NCI-H526 (cell line): ENCODE data around the gene ITGB7.
"Not testable (repeated sequence)": the region's sequence is repeated elsewhere in the genome, so short reads cannot be mapped to it uniquely, and the experiment has no call there.

Source experiments
- DNase-seq, 2 experiments: peaks; one replicate each; lab custom pipeline; 2025; lab: John Stamatoyannopoulos, UW

Gene ITGB7

DNA sequence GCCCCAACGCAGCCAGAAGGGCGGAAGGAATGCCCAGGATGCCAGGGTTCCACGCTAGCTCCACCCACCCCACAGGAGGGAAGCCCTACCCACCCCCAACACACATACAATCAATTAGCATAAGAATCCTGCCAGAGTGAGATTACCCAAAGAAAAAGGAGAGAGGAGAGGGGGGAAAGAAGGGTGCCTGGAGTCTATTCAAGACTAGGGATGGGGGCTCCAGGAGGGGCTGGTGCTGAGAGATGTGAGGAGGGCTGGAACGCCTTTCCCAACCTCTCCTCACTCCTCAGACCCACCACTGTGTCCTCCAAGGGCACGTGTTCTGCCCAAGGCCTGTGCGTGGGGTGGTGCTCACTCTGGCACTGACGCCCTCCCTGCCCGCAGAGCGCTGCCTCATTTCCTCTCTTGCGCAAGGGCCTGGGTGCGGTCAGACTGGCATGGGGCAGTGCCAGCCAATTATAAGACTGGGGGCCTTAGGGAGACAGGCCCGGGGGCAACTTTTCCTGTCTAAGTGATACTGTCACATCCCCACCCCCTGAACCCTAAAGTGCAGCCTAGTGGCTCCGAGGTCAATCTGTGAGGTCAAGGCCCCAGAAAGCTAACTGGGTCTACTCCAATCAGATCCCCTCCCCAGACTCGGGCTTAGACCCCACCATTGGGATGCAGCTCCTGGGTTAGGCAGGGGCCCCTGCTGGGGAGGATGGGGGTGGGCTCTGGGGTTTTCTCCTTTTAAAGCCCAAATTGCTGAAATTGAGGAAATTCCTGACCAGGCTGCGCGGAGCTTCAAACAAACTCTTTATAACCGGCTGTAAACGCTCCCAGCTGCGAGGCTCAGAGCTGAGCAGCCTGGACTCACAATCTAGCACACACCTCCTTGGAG, 10.2 kb upstream of the ITGB7 start:
- DNase-seq = no peak

DNA sequence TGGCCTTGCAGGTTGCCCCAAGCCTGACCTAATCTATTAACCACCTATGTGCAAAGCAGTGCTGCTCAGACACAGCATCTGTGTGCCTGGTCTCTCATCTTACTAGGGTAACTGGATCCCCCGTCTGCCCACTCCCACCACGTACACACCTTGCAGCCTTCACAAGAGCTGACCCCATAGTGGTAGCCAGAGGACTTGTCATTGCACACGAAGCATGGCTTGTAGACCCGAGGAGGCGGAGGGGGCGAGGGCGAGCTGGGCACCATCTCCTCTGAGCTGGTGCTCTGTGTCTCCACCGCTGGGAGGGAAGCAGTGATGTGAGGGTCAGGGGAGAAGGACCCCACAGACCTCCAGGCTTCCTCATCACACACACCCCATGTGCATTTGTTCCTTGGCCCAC, 8.4 kb upstream of the ITGB7 start:
- DNase-seq = no peak

DNA sequence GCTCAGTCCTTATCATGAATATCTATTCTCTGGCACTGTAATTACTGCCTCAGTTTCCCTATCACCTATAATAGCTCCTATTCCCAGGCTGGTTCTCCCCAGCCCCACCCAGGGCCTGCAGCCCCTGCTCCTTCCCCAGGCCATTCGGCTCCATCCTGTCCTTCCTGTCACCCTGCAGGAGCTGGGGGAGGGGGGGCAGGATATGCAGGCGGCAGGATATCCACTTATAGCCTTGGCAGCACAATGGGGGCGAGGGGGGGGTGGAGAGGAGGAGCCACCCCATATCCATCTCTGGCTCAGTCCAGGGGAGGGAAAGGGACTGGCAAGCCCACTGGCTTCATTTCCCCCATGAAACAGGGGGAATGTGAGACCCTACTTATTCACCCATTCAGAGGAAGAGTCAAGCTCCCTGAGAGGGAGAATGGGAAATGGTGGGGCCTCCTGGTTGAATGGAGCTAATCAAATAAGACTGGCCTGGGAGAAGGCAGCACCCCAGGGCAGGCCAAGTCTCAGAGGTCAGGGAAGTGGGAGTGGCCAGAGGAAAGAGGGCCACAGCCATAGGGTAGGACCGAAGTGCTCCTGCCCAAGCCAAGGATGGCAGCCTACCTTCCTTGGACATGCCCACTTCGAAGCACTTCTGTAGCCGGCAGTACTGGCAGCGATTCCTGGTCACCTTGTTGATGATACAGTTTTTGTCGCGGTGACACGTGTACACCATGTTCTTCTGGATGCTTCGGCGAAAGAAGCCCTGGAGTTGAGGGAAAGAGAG, 7.8 kb upstream of the ITGB7 start:
- DNase-seq = no peak

DNA sequence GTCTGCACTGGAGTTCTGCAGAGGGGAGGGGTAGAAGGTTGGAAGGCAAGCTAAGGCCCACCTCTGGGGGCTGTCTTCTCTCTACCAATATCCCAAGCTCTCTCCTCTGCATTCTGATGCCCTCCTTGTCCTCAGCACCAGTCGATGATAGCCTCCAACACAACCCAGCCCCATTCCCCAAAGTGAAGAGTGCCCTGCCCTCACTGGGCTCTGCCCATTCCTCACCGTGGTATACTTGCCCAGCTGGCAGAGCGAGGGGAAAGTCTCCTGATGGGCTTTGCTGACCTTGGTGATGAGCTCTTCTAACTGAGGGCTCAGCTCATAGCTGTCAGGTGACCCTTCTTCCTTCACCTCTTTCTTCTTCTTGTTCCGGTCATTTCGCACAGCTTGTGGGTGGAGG, 7.2 kb upstream of the ITGB7 start:
- DNase-seq = no peak

DNA sequence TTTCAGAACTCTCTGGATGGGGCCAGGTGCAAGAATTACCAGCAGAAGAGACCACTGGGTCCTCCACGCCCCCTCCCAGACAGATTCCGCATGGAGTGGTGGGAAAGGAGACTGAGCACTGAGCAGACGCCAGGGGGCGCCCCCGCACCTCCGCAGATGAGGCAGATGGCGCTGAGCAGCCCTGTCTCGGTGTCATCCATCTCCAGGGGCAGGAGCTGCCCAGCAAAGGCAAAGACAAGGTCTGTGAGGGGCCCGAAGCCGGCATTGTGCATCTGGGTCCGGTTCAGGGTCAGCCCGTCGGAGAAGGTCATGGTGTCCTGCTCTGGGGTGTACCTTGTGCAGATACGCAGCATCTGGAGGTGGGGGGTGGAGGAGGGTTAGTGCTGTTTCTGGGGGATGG, 6.3 kb upstream of the ITGB7 start:
- DNase-seq = peak; percentile 39 to 87

DNA sequence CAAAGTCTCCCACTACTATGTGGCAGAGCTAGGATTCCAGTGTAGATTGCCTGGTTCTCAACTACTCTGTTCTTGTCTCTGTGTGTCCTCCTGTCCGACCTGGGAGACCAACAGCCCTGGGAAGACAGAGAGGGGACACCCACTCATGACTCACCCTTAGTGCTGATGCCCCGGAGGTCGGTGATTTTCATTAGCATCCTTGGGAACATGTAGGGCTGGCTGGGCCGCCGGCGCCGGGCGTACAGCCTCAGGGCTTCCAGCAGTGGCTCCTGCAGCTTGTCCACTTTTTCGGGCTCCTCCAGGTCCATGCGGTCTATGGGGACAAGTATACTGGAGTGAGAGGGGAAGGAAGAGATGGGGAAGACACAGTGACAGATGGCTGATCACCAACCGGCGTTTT, 5.9 kb upstream of the ITGB7 start:
- DNase-seq = no peak

DNA sequence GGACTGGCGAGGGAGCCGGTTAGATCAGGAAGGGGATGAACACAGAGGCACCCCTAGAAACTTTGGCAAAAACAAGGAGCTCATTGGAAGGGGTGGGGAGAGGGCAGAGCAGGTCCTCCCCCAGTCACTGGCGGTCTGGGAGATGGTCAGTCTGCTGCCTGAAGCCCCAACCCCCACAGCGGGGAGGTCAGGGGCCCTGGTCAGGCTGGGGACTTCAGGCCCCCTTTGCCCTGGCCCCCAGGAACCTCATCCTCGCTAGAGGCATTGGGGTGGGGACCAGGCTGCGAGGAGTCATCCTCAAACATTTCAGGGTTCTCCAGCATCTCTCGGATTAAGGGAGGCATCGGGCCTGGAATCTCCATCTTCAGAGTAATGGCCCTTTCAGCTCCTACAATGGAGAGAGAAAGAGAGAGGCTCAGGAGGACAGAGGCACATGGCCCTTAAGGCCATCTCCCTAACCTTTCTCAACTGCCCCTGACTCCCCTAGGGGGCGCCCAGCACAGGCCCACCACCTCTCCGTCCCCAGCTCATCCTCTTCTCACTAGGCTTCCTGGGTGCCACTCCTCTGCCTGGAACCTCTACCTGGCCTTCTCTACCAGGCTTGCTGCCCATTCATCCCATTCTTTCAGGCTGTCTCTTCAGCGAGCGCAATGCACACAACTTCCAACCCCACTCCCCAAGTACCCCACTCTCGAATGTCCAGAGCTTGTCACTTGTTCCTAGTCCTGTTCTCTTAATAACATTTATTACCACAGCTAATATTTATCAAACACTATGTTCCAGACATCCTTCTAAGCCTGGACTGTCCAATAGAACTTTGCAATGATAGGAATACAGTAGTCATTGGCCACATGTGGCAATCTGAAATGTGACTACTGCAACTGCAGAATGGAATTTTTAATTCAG, 4.7 kb upstream of the ITGB7 start:
- peak in 1 of 2 experiments; percentile 27 for DNase-seq

DNA sequence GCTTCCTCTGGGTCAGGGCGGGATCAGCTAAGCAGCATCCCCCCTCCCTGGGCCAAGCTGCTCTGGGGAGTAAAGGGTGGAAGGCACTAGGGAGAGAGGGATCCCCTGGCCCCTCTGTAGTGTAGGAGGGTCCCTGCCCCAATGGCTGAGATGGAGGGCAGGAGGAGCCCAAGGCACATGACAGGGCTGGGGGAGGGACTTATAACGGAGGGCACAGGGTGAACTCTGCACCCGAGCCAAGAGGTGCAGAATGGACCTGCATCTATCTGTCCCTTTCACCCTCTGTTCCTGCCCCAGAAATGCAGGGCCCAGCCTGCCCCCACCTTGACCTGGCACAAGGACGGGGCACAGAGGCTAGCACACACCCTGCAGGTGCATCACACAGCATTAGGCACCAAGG, 3.8 kb upstream of the ITGB7 start:
- DNase-seq = no peak

DNA sequence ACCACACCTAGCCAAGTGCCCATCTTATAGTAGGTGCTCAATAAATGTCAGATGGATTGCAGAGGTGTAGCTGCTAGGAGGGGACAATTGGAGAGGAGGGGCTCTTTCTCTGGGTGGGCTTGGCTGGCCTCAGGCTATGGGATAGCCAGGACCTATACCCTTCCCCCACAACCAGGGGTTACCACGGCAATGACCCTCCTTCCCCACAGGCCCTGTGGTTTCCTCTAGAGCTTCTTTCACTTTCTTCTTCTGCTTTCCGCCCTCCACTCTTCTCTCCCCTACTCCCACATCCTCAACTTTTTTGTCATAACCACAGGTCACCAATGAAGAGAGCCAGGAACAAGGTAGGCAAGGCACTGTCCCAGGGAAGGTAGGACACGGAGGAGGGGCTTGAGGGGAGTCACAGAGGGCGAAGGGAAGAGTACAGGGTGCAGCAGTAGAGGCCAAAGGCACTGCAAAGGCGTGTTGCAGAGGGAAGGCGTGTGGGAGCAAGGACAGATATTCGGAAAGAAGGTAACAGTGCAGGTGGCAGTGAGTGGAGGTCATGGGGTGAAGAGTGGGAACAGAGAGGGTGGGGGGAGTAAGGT, 1.9 kb upstream of the ITGB7 start:
- no peak for DNase-seq

DNA sequence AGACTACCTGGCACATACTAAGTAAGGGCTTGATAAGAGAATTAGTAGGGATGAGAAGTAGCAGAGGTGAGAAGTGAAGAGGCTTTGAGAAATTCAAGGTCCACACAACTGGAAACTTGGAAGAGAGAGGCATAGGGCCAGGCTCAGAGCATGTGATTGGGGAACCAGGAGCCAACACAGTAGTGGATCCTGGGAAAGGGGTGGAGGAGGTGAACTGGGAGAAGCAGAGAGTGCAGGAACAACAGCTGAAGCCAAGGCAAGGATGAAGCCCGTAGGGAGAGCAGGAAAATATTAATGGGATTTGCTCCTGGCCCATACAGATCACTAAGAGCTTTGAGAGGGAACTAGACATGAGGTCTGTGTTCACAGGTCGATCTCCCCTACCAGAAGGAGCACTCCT, 1.4 kb upstream of the ITGB7 start:
- DNase-seq = no peak

DNA sequence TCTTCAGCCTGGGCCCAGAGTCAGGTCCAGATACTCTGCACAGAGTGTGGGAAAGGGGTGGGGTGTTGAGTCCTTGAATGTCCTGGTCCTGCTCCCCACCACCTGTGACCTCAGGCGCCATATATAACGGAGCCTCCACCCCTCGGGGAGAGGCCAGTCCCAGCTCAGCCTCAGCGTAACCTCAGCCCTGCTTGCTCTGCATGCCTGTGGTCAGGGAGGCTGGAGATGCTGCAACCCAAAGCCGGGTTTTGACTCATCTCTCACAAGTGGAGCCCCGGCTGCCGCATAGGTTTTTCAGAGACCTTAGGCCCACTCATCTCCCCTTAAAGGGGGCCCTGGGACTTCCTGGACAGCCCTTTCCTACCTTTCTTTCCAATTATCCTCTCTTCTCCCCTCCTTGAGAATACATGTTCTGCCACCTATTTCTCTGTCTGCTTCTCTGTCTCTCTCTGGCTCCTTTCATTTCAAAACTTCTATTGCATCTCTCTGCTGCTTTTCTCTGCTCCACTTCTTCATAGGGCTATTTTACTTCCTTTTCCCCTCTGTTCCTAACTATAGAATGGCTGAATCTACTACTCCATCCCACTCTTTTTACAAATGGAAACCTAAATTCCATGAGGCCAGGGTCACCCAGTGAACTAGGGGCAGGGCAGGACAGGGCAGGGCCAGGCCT, 1.2 kb downstream of the ITGB7 start:
- no peak for DNase-seq

DNA sequence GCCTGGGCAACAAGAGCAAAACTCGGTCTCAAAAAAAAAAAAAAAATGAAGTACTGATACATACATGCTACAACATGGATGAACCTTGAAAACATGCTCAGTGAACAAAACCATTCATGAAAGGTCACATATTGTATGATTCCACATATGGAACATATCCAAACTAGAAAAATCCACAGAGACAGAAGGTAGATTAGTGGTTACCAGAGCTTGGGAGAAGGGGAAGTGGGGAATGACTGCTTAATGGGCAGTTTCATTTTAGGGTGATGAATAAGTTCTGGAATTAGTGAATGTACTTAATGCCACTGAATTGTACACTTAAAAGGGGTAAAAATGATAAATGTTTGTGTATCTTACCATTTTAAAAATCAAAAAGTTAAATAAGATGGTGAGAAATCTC, 2.7 kb downstream of the ITGB7 start:
- DNase-seq = no peak

DNA sequence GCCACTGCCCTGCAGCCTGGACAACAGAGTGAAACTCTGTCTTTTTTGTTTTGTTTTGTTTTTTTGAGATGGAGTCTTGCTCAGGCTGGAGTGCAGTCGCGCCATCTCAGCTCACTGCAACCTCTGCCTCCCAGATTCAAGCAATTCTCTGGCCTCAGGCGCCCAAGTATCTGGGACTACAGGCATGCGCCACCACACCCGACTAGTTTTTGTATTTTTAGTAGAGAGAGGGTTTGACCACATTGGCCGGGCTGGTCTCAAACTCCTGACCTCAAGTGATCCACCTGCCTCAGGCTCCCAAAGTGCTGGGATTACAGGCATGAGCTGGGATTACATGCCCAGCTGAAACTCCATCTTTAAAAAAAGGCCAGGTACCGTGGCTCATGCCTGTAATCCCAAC, 4.7 kb downstream of the ITGB7 start:
- not testable (repeated sequence) for DNase-seq

DNA sequence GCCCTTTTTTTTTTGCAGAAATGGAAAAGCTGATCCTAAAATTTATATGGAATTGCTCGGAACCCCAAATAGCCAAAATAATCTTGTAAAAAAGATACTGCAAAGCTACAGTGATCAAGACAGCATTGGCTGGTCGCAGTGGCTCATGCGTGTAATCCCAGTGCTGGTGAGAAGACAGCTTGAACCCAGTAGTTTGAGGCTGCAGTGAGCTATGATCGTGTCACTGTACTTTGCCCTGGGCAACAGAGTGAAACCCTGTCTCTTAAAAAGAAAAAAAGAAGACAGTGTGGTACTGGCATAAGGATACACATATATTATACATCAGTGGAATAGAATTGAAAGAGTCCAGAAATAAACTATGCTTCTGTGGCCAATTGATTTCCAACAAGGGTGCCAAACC, 5.4 kb downstream of the ITGB7 start:
- DNase-seq = no peak

DNA sequence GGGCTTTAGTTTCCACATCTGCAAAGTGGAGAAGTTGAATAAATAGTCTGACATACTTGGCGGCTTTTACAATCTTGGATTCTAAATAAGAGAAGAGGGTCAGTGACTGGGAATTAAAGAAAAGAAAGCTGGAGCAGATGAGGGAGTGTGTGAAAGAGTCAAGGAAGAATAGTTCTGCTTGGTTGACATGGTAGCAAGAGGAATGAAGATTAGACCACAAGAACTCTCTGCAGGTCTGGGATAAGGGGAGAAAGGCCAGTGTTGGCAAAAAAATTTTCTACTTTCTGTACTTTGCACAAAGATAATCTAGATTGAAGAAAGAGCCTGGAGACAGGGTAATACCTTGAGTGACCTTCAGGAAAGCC, 5.9 kb downstream of the ITGB7 start:
- DNase-seq = no peak

DNA sequence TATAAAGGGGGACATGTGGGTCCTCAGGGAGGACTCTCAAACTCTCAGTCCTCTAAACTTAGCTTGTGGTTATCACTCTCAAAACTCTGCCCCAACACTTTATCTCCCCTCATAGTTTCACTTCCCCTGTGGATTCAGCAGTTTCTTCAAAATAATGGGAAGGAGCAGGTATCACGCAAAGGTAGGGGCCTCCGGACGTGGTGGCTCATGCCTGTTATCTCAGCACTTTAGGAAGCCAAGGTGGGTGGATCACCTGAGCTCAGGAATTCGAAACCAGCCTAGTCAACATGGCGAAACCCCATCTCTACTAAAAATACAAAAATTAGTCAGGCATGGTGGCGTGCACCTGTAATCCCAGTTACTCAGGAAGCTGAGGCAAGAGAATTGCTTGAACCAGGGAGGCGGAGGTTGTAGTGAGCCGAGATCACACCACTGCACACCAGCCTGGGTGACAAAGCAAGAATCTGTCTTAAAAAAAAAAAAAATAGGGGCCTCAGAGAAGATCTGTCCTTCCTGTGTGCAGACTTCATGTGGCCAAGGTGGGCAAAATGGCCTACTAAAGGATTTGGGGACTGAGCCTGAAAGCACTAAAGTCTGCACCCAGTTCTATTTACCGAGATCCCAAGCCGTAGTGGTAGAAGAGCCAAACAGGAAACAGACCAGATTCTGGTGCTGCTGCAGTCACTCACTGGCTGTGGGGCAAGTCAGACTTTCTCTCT, 6.4 kb downstream of the ITGB7 start:
- no peak for DNase-seq

DNA sequence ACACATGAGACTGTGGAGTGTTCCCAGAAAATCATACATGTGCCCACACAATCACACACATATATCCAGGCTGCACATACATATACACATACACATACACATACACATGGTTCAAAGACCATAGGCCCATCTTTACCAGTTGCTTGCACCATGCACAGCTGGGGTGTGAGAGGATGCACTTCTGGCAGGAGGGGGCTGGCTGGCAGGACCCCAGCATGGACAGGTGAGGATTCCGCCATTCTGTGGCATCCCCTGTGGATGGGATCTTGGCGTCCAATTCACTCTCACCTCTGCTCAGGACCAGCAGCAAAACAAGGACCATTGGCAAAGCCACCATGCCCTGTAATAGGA, 7.0 kb downstream of the ITGB7 start:
- DNase-seq = no peak

DNA sequence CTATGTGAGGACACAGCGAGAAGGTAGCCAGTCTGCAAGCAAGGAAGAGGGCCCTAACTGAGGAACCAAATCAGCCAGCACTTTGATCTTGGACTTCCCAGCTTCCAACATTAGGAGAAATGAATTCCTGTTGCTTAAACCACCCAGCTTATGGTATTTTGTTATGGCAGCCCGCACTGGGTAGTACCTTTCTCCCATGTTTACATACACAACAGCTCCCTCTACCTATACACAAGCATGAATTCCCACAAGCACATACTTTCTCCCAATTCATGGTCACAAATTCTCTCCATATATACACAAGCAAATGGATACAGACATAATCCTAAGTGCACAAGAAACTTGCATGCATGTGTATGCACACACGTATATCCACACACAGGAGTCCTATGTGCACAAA, 7.4 kb downstream of the ITGB7 start:
- DNase-seq = no peak

DNA sequence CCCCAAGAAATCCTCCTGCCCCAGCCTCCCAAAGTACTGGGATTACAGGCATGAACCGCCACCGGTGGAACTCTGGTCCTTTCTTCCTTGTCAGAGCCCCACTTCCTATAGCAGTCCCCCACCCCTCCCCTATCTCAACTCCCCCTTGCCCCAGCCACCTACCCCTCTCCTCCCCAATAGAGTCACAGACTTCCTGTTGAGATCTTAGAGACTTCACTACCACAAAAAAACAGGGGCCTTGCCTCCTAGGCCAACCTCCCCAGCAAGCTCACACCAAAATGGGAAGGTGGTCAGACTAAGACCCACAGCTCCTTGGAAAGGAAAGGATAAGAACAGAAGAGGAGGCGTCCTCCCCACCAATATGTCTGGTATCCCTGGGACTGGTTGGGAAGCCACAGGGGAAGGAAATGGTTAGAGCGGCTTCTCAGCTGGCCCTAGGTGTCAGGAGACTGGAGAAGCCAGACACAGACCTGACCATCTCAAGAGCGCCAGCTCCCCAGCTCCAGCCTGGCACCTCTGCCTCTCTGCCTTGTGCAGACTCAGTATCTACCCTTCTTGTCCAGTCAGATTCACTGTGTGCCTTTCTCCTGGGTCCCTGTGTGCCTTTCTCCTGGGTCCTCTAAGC, 8.5 kb downstream of the ITGB7 start:
- DNase-seq = no peak

DNA sequence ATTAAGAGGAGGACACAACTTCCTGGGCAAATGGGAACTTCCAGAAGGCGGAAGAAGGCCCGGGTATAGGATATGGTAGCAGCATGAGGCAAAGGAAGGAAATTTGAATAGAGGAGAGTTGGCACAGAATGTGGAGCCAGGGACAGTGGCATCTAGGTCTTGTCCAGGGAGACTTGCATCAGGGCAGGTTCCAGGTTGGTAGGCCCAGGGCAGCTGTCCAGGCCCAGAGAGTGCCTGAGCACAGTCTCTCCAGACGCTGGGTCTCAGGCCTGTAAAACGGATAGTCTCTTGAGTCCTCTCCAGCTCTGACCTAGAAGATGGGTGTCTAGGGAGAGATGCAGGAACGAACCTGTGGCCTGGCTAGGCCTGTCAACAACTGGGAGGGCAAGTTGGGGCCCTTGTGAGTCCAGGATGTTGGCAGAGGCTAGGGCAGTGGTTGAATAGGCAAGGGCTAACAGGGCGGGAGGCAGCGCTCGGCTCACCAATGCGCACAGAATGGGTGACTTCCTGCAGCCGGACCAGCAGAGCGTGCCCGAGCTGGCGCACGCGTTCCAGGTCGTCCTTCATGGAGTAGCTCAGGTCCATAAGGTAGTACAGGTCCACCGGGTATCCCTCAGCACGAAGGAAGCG, 9.9 kb downstream of the ITGB7 start:
- DNase-seq = no peak
